NCI-H1436 (cell line): ENCODE data around the gene CLEC18A.
"Not testable (repeated sequence)": the region's sequence is repeated elsewhere in the genome, so short reads cannot be mapped to it uniquely, and the experiment has no call there.

ENCODE experiments used
- DNase-seq: peaks from one replicate; lab custom pipeline; 2025; lab: John Stamatoyannopoulos, UW

The CLEC18A gene

GRCh38 chr16:69952116-69952515 lies 982 bp downstream of the CLEC18A start:
- not testable (repeated sequence) for DNase-seq

- DNase-seq: not testable (repeated sequence)
Observed at GRCh38 chr16:69952572-69953355, 1.6 kb downstream of the CLEC18A start.

GRCh38 chr16:69954241-69954640 lies 3.1 kb downstream of the CLEC18A start:
- not testable (repeated sequence) for DNase-seq

- DNase-seq: not testable (repeated sequence)
Observed at GRCh38 chr16:69963312-69963711, 12.2 kb downstream of the CLEC18A start.

- not testable (repeated sequence) for DNase-seq
Observed at GRCh38 chr16:69964960-69965660, 14.0 kb downstream of the CLEC18A start.

GRCh38 chr16:69965661-69966054 lies 14.5 kb downstream of the CLEC18A start:
- DNase-seq: not testable (repeated sequence)

GRCh38 chr16:69967688-69968087 lies 16.6 kb downstream of the CLEC18A start:
- DNase-seq: not testable (repeated sequence)

- DNase-seq: not testable (repeated sequence)
Observed at GRCh38 chr16:69968125-69968524, 17.0 kb downstream of the CLEC18A start.

GRCh38 chr16:69969657-69970056 lies 18.5 kb downstream of the CLEC18A start:
- DNase-seq: not testable (repeated sequence)

- not testable (repeated sequence) for DNase-seq
Observed at GRCh38 chr16:69972120-69972519, 21.0 kb downstream of the CLEC18A start.

- DNase-seq: not testable (repeated sequence)
Observed at GRCh38 chr16:69972935-69973334, 21.8 kb downstream of the CLEC18A start.

- not testable (repeated sequence) for DNase-seq
Observed at GRCh38 chr16:69985196-69985595, 34.1 kb downstream of the CLEC18A start.

GRCh38 chr16:69997956-69998355 lies 46.8 kb downstream of the CLEC18A start:
- not testable (repeated sequence) for DNase-seq

GRCh38 chr16:69999801-70000200 lies 48.7 kb downstream of the CLEC18A start:
- DNase-seq: not testable (repeated sequence)

GRCh38 chr16:70003511-70003910 lies 52.4 kb downstream of the CLEC18A start:
- not testable (repeated sequence) for DNase-seq

GRCh38 chr16:70008604-70009003 lies 57.5 kb downstream of the CLEC18A start:
- DNase-seq: not testable (repeated sequence)

- not testable (repeated sequence) for DNase-seq
Observed at GRCh38 chr16:70010615-70011014, 59.5 kb downstream of the CLEC18A start.

- not testable (repeated sequence) for DNase-seq
Observed at GRCh38 chr16:70011120-70011519, 60.0 kb downstream of the CLEC18A start.

GRCh38 chr16:70012354-70012753 lies 61.2 kb downstream of the CLEC18A start:
- DNase-seq: not testable (repeated sequence)

- not testable (repeated sequence) for DNase-seq
Observed at GRCh38 chr16:70012951-70013350, 61.8 kb downstream of the CLEC18A start.
